Smooth muscle cell (in vitro differentiated cells): ENCODE measurements around the gene ZMYM4. TPM values are rescaled to one million over a fixed set of nuclear protein-coding genes. Genes with fewer than 3 reads are reported as not detected.

Source experiments
- DNase-seq: peaks from one replicate; lab custom pipeline; 2025; ENCODE audit not compliant: unreplicated experiment; lab: John Stamatoyannopoulos, UW
- H2AFZ ChIP-seq: fragments of 200-600 bp; sonication (generic); 2 replicates; pipeline ENCODE4 v1.6.0; 2016; ENCODE audit warnings: antibody characterized with exemption, low read depth, mild to moderate bottlenecking
- H3F3A ChIP-seq: fragments of 200-600 bp; sonication (generic); 2 replicates; pipeline ENCODE4 v1.6.0; 2017; ENCODE audit warnings: antibody characterized with exemption, low read depth
- H3K27ac ChIP-seq: fragments of 200-600 bp; sonication (generic); 2 replicates; pipeline ENCODE4 v1.5.1; 2016; ENCODE audit warnings: low read depth, mild to moderate bottlenecking
- H3K27me3 ChIP-seq: fragments of 200-600 bp; sonication (generic); 2 replicates; pipeline ENCODE4 v1.6.1; 2016; ENCODE audit warnings: low read depth, mild to moderate bottlenecking
- H3K36me3 ChIP-seq: fragments of 200-600 bp; sonication (generic); 2 replicates; pipeline ENCODE4 v1.5.1; 2016; ENCODE audit warnings: low read depth
- H3K4me1 ChIP-seq: fragments of 200-600 bp; sonication (generic); 2 replicates; pipeline ENCODE4 v1.5.1; 2016; ENCODE audit warnings: low read depth
- H3K4me2 ChIP-seq: fragments of 200-600 bp; sonication (generic); 2 replicates; pipeline ENCODE4 v1.6.0; 2016; ENCODE audit warnings: mild to moderate bottlenecking
- H3K4me3 ChIP-seq: fragments of 200-600 bp; sonication (generic); 2 replicates; pipeline ENCODE4 v1.5.1; 2016; ENCODE audit warnings: mild to moderate bottlenecking
- H3K79me2 ChIP-seq: fragments of 200-600 bp; sonication (generic); 2 replicates; pipeline ENCODE4 v1.6.0; 2016; ENCODE audit warnings: low read depth, mild to moderate bottlenecking
- H3K9ac ChIP-seq: fragments of 200-600 bp; sonication (generic); 2 replicates; pipeline ENCODE4 v1.6.0; 2016; ENCODE audit warnings: low read depth
- H3K9me3 ChIP-seq: fragments of 200-600 bp; sonication (generic); replicated peaks from 2 replicates; pipeline ENCODE4 v1.5.1; 2016; ENCODE audit warnings: low read depth
- H4K20me1 ChIP-seq: fragments of 200-600 bp; sonication (generic); 2 replicates; pipeline ENCODE4 v1.6.0; 2016; ENCODE audit warnings: low read depth
- CTCF ChIP-seq: fragments of 200-600 bp; sonication (generic); IDR thresholded peaks from 2 replicates; pipeline ENCODE4 v1.5.1; 2017; ENCODE audit warnings: borderline replicate concordance, mild to moderate bottlenecking, antibody characterized with exemption; ENCODE audit not compliant: insufficient read depth, poor library complexity, severe bottlenecking
- WGBS: methylation state at CpG from one replicate; pipeline ENCODE4 v1.1.7; 2016; ENCODE audit warnings: low lambda C conversion rate; 5-methylcytosine and 5-hydroxymethylcytosine counted together
- polyA plus RNA-seq: library from polyadenylated mRNA; unstranded; fragments of >200 nt; fragmentation: Nextera tagmentation; extraction: Ambion mirVana; gene quantifications from 2 replicates; pipeline ENCODE4 v1.2.1, GENCODE V29; 2016
- total RNA-seq: library from RNA; depleted of rRNA; stranded (reverse); fragments of >200 nt; gene quantifications from 2 replicates; pipeline ENCODE4 v1.2.3, GENCODE V29; 2014

The ZMYM4 gene
- total and polyA plus RNA-seq, 2 experiments from 2014 or later: 18.7 to 27.2 TPM

- no peak for DNase-seq
- Histone ChIP-seq H3K79me2 (peaks cover 79% of the 10 kb centered on the region), H3K4me2 (no peak overlapping the region), H3K9me3 (no peaks in the 10 kb centered on the region), H3K4me1 (no peaks in the 10 kb centered on the region), H2AFZ (no peak overlapping the region), H3K9ac (no peak overlapping the region), H3K27me3 (no peaks in the 10 kb centered on the region), H3K4me3 (no peak overlapping the region), H3F3A (no peaks in the 10 kb centered on the region), H3K36me3 (no peaks in the 10 kb centered on the region), H4K20me1 (peaks cover 61% of the 10 kb centered on the region), H3K27ac (no peak overlapping the region)
- TF ChIP-seq CTCF: no peak
- 74% methylated on average over 1 of the region's 1 CpG for WGBS
These were observed 47.8 kb downstream of the ZMYM4 start for GRCh38 chr1:35316264-35316663.

- H3K79me2 ChIP-seq: peaks cover 81% of the 10 kb centered on the region
- DNase-seq: no peak
These were observed 51.6 kb downstream of the ZMYM4 start for GRCh38 chr1:35319988-35320713.

GRCh38 chr1:35320937-35321336 is 52.4 kb downstream of the ZMYM4 start:
- H3K9me3 ChIP-seq: no peaks in the 10 kb centered on the region
- no peaks in the 10 kb centered on the region for H3K4me1 ChIP-seq
- peaks cover 75% of the 10 kb centered on the region for H4K20me1 ChIP-seq
- no peak for TF ChIP-seq CTCF
- H3K27ac ChIP-seq: no peak overlapping the region
- no peak overlapping the region for H3K9ac ChIP-seq
- H2AFZ ChIP-seq: no peak overlapping the region
- no peak overlapping the region for H3K4me2 ChIP-seq
- no peaks in the 10 kb centered on the region for H3K36me3 ChIP-seq
- H3K27me3 ChIP-seq: no peaks in the 10 kb centered on the region
- H3K79me2 ChIP-seq: peaks cover 80% of the 10 kb centered on the region
- WGBS: 85% methylated on average over 3 of the region's 3 CpGs
- no peaks in the 10 kb centered on the region for H3F3A ChIP-seq
- no peak overlapping the region for H3K4me3 ChIP-seq
- no peak for DNase-seq

More at GRCh38 chr1:35319988-35320713, 51.6 kb downstream of the ZMYM4 start:
- no peak for TF ChIP-seq CTCF
- Histone ChIP-seq H3K27ac (no peak overlapping the region), H3K4me3 (no peak overlapping the region), H3K9ac (no peak overlapping the region), H2AFZ (no peak overlapping the region), H3F3A (no peaks in the 10 kb centered on the region), H3K36me3 (no peaks in the 10 kb centered on the region), H3K4me2 (no peak overlapping the region), H3K9me3 (no peaks in the 10 kb centered on the region), H3K27me3 (no peaks in the 10 kb centered on the region), H3K4me1 (no peaks in the 10 kb centered on the region), H4K20me1 (peaks cover 74% of the 10 kb centered on the region)
- 95% methylated on average over 4 of the region's 4 CpGs for WGBS

GRCh38 chr1:35324486-35324885 is 56.0 kb downstream of the ZMYM4 start:
- H3K27me3 ChIP-seq: no peaks in the 10 kb centered on the region
- no peak for TF ChIP-seq CTCF
- peaks cover 68% of the 10 kb centered on the region for H4K20me1 ChIP-seq
- H3K4me1 ChIP-seq: no peaks in the 10 kb centered on the region
- H3K79me2 ChIP-seq: peaks cover 63% of the 10 kb centered on the region
- H3F3A ChIP-seq: no peaks in the 10 kb centered on the region
- no peak overlapping the region for H3K9ac ChIP-seq
- H3K27ac ChIP-seq: no peak overlapping the region
- H2AFZ ChIP-seq: no peak overlapping the region
- no peaks in the 10 kb centered on the region for H3K36me3 ChIP-seq
- H3K9me3 ChIP-seq: no peaks in the 10 kb centered on the region
- no peak overlapping the region for H3K4me2 ChIP-seq
- no peak overlapping the region for H3K4me3 ChIP-seq
- WGBS: 78% methylated on average over 1 of the region's 1 CpG
- no peak for DNase-seq
